ENCODE measurements around the gene BICDL1.

Gene BICDL1

DNA sequence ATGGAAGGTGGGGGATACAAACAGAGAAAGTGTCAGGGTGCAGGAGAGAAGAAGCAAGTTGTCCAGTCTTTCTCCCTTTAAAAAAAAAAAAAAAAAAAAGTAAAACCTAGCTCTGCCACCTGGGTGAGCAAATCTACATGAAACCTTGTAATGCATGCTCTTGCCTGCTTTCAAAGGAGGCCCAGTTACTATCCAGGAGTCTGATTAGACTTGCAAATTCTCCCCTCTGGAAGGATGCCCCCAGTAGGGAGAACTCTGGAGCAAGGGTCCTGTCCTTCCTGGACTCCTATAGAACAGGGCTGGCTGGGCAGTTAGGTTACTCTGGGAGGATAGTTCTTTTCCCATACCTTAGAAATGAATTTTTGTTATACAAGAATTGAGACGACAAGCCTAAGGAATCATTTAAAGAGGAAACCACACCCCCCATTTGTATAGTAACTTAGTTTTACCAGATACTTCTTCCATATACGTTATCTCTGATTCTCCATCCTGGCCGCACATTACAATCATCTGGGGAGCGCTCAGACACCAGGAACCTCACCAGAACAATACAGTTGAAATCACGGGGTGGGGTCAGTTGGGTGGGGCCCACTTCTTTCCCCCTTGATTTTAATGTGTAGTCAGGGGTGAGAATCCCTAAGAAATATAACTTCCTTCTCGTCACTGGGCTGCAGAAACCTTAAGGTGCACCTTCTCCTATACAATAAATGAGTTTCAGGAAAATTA lies 97.0 kb downstream of the BICDL1 start:
- no peak for DNase-seq

DNA sequence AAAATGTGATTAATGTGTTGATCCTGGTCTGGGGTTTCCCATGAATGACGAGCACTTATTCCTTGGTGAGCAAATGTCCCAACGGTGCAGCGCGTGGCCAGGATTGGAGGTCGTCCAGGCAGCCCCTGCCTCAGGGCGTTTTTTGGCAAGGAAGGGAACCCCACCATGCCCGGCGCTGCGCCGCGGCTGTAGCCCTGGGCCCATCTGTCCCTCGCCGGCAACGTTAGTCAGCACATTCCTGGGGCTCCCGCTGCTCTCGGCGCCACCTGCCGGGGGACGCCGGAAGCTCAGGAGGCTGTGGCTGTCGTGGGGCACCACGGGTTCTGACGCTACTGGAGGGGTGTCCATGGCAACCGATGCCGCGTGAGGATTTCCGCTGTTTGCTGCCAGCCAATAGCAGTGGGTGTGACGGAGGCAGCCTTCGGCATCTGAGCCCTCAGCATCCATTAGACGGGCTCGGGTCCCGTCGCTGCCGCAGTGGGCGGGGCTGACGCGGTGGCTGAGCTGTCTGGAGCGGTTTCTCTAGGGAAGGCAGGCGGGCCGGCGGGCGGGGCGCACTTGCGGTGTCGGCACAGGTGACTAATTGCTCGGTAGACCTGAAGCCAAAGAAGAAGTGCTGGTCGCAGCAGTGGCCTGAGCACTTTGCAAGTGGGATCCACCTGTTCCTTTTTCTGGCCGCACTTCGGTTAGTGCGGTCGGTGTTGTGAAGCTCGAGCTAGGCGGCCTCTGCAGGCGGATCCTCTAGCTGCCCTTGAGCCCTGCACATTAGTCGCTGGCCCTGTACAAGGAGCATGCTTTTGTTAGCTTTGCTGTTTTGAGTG lies 98.0 kb downstream of the BICDL1 start:
- peak; percentile 93 for DNase-seq

DNA sequence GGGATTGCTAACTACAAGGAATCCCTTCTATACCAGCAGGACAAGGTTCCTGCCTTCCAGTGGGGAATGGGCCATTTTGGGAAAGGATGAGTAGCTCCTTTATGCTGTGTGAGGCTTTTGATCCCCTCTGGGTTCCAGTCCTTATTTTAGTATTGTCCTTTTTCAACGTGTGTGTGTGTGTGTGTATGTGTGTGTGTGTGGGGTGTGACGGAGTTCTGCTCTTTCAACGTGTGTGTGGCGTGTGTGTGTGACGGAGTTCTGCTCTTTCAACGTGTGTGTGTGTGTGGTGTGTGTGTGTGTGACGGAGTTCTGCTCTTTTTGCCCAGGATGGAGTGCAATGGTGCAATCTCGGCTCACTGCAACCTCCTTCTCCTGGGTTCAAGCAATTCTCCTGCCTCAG lies 100.1 kb downstream of the BICDL1 start:
- no peak for DNase-seq

DNA sequence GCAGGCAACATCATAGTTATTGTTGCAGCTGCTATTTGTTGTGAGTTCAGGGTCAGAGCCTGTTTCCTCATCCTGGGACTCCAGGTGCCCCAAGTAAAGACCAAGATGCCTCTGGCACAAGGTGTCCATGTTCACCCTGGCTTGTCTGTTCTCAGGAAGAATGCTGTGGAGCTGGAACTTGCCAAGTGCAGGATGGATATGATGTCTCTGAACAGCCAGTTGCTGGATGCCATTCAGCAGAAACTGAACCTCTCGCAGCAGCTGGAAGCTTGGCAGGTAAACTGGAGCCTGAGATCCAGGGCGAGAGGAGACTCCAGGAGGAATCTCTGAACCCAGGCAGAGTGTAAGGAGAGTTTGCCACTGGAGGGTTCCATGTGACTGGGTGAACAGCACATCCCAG lies 100.8 kb downstream of the BICDL1 start:
- DNase-seq: no peak

DNA sequence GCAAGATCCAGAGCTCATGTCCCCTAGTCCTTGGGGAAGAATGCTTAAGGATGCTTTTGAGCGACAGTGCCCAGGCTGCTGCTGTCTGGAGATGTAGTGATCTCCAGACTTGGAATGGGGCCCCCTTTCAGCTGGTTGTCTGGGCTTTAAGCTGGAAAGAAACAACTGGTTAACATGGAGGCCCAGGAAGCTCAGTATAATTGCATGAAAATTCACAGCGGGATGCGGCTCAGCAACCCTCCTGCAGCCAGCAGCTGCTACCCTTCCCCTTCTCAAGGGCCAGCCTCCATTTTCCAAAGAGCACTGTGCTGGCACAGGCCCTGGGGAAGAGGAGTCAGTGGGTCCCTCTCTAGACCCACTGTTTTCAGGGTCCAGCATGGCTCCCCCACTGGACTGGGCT lies 101.2 kb downstream of the BICDL1 start:
- no peak for DNase-seq

DNA sequence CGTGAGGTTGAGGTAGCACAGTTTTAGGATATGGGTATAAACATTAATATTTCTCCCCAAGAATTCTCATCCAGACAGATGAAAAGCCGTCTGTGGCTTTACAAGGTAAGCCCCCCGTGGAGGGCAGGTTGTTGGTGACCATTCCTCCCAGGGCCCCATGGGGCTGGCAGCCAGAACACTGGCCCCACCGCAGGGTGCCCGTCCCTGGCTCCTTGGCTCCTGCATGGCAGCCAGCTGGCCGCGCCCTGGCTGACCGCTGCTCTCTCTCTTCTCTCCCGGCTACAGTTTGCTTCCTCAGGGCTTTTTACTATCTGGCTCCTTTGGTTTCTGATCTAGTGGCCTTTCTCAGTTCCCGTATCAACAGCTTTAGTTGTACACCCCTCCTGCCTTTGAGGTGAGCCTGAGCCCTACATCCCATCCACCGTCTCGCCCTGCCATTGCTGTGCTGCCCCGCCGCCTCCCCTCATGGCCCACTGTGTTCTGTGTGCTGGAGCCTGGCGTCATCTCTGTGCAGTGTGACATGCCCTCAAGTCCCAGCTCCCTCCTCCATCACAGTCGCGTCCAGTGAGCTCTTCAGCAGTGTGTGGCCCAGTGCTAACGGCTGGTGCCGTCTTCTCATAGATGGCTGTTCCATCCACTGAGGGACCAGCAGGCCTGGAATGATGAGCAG lies 101.7 kb downstream of the BICDL1 start:
- DNase-seq: no peak

DNA sequence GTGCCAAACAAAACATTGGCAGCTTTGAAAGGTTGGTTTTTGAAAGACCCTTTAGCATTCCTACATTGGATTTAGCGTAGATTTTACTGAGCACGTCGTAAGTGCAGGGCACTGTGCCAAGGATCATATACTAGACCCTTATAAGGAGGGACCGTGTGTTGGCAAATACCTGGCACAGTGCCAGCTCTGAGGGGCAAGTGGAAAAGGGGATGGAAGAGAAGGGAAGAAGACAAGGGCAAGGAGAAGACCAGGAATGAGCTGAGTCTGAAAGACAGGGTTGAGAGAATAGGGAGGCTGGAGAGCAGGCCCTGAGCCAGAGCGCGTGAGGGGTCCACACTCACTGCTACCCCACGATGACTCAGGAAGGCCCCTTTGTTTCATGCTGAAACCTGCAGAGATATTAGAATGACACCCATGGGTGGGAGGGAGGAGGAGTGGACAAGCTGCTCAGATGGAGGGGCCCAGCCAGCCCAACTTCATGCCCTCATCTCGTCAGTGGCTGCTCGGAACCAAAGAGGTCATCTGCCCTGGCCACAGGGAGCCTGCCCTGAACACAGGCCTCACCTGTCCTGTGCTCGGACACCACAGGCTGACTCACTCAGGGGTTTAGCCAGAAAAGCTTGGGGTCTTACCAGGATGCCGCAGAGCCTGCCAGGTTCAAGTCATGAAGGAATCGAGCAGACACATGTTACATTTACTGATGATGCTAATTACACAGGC lies 102.5 kb downstream of the BICDL1 start:
- DNase-seq: no peak

DNA sequence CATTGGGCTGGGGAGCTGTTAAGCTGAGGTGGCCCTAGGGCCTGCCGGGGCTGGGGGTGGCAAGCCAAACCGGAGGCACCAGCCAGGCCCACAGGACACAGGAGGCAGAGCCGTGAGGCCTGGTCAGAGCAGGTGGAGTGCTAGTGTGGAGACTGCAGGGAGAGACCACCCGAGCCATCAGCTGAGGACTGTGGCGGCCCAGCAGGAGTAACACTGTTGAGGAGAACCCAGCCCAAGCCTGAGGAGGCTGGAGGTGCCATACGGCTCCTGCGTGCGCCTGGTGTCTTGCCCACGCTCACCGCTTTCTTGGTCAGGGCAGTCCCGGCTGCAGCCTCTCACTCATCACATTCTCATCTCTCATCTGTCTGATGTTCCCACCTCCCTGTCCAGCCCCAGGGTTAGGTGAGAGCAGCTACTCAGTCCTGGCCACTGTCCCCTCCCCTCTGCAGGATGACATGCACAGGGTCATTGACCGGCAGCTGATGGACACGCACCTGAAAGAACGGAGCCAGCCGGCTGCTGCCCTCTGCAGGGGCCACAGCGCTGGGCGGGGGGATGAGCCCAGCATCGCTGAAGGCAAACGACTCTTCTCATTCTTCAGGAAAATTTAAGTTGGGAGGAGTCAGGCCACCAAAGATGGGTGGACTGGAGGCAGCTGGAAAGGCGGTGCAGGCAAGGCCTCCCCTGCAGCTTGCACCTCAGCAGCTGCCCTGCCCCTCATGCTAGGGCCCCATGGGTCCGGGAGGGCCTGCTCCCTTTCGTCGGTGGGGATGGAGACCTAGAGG lies 103.7 kb downstream of the BICDL1 start:
- DNase-seq: no peak

DNA sequence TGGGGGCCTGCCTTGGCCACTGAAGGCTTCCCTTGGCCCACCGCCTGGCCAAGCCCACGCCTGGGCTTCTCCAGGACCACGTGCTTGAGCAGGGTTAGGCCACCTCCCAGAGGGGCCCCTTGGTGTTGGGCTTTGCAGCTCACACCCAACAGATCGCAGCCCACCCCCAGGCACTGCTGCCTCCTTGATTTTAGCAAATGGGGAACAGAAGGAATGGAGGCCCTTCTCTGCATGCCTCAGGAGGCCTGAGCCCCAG lies 104.2 kb downstream of the BICDL1 start:
- DNase-seq: no peak

DNA sequence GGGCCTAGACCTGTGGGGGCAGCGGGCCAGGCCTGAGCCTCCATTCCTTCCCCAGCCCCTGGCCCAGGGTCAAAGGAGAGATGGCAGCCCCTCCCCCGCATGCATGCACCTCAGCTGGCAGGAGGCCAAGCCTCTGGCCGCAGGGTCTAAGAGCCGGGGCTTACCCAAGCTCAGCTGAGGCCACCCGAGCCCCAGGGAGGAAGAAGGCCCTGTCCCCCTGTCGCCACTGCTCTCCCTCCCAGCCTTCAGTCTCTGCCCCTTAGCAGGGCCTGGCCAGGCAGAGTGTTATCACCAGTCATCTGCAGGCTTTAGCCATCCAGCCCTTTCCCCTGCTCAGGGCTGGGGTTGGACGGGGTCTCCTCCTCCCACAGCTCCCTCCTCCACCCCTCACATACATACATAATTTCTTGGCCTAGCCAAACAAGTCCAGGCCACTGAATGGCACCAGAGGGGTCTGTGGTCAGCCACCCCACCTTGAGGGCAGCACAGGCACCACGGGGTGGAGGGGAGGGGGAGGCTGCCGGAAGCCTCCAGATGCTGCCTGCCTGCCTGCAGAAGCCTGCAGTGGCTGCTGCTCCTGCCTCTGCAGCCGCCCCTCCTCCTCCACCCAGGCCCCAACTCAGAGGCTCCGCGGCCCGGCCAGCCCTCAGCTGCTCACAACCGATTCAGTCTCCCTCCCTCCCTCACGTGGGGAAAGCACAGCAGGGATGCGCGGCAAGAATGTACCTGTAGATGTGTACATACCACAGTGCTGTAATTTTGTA lies 104.7 kb downstream of the BICDL1 start:
- DNase-seq: no peak

DNA sequence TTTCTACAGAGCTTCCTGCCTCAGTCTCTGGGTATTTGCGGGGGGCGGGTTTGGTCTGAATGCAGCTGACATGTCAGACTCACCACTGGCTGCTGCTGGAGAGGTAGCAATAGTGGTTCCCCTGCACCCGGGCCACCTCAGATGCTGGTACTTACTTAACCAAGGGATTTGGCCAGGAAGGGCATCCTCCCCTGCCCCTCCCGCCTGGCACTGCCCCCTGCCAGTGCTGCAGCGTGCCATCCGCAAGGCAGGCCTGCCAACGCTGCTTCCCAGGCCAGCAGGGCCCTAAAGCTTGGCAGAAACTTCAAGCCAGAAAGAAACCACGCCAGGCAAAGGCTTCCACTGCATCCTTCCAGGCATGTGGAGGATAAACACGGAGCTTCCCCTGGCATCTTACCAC lies 105.4 kb downstream of the BICDL1 start:
- DNase-seq: no peak

DNA sequence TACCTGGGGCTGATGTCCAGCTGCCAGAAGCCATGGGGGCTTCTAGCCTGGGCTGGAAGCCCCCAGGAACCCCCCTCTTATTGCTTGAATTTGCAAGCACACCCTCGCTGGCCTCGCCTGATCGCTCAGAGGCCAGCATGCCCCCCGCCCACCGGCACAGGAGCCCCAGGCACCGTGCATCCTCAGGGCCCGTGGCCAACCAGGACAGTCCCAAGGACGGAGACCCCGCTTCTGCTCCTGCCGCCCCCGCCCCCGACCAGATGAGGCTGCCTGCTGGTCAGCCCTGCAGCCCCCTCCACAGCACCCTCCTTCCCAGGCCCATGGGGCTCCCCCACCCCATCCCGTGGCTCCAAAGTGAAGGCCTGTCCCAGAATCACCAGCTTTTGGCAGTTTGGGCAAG lies 106.3 kb downstream of the BICDL1 start:
- DNase-seq: no peak

DNA sequence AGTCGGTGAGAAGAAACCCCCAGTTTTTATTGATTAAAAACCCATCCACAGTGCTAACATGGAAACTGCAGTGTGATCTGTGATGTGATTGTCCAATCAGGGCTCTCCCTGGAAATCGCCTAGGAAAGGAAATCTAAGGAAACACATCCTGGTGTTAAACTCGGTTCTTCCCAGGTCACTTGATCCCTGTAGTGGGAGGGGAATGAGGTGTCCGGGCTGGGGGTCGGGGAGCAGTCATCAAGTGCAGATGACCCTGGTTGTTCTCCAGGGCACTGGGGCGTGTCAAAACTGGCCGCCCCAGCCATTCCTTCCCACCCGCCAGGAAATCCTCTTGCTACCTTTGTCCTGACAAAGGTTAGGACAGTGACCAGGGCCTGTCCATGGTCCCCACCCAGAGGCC lies 106.7 kb downstream of the BICDL1 start:
- DNase-seq: no peak

DNA sequence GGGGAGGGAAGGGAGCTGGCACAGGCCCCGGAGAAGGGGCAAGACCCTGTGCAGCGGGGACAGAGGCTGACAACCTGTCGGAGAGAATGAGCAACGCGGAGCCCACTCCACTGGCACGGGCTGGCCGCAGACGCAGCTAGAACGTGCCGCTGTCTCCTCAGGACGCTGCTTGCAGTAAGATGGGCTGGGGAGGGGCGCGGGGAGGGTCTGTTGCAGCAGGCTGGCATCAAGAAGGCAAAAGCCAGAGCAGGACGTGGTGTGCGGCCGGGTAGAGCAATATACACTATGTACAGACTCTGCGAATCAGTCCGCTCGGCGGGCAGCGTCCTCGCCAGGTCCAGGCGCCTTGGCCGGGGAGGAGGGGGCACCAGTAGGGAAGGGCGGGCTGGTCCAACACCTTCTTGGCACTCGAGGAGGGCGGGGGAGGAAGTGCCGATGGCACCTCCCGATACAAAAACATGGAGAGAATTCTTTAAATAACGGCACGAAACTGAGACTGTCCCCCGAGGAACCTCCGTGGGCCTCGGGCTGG lies 107.7 kb downstream of the BICDL1 start:
- no peak for DNase-seq

DNA sequence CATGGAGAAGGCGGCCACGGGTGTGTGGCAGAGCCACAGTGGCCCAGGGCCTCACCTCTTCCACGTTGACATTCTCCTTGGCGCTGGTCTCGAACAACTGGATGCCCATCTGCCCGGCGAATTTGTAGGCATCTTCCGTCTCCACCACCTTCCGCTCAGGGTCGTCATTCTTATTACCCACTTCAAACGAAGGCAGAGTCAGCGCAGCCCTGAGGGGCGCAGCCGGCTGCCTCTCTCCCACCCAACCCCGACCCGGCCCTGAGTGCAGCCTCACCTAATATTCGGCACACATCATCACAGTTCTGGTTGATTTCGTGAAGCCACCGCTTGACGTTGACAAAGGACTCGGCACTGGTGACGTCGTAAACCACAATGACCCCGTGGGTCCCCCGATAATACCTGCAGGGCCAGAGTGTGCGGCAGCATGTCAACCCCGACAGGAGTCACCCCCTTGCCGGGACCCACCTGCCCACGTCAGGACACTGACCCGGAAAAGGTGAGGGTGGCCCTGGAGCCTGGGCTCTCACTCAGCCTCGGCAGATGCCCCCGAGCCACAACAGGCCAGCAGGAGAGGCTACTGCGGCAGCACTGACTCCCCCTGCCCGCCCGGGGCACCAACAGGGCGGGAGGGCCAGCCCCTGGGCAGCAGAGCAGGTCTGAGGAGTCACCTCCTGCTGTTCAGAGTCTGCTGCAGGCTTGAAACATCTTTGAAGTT lies 109.9 kb downstream of the BICDL1 start:
- DNase-seq: no peak

DNA sequence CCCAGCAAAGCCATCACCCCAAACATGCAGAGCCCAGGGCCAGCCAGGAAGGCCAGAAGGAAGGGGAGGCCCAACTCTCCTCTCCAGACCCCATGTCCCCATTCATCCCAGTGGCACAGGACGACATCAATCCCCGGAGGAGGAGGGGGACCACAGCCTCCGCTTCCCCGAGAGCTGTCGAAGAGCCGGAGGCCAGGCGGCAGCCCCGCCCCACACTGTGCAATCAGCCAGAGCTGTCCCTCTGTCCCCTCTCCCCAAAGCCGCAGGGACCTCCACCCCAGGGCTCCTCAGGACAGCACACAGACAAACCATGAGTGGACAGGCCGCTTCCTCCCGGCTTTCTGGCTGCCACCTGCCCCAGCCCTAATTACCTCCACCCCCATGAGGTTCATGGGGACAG lies 110.7 kb downstream of the BICDL1 start:
- DNase-seq: no peak

DNA sequence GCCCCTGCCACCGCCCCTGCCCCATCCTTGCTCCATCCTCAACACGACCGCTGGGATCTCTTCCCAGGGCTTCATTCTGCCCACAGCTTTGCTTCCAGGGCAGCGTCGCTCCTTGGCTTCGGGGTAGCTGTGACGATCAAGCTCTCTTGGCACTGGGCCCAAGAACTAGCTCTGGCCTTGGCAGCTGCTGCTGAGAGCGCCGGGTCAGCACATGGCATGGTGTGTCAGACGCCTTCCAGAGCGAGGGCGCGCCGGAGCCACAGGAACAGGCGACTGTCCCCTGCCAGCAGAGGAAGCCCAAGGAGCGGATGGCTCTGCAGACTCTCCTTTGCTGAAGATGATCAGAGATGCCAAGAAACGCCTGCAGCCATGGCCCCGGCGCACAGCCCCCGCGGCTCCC lies 111.6 kb downstream of the BICDL1 start:
- no peak for DNase-seq

DNA sequence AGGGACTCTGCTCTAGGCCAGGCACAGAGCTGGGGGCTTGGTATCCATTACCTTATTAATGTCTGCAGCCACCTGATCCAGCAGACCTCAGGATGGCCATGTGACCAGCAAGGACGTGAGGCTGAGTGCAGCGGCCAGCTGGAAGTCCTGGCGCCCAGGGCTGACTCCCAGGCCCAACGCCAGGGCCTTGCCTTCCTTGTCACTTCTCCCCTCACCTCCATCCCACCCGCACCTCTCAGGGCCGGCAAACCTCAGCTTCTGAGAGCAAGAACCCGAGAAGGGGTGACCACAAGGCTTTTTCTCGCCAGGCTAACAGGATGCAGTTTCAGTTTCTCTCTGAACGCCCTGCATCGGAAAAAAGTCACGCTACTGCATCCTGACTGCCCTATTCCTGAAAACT lies 112.1 kb downstream of the BICDL1 start:
- DNase-seq: no peak

DNA sequence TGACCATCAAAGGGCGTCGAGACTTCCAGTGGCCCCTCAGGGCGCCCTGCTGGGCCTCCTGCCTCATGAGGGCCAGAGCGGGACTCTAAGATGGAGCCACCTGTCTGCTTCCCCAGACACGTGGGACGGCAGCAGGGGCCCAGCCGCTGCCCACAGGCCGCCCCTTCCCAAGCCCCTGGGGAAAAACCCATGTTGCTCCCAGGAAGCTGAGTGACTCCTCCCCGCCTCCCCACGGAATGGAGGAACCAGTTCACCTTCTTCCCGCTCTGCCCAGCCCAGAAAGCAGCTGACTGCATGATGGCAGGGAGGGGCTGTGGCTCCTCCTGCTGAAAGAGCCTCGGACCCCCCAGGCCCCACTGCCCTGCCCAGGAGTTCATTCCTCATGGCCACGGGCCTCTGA lies 112.6 kb downstream of the BICDL1 start:
- DNase-seq: no peak

DNA sequence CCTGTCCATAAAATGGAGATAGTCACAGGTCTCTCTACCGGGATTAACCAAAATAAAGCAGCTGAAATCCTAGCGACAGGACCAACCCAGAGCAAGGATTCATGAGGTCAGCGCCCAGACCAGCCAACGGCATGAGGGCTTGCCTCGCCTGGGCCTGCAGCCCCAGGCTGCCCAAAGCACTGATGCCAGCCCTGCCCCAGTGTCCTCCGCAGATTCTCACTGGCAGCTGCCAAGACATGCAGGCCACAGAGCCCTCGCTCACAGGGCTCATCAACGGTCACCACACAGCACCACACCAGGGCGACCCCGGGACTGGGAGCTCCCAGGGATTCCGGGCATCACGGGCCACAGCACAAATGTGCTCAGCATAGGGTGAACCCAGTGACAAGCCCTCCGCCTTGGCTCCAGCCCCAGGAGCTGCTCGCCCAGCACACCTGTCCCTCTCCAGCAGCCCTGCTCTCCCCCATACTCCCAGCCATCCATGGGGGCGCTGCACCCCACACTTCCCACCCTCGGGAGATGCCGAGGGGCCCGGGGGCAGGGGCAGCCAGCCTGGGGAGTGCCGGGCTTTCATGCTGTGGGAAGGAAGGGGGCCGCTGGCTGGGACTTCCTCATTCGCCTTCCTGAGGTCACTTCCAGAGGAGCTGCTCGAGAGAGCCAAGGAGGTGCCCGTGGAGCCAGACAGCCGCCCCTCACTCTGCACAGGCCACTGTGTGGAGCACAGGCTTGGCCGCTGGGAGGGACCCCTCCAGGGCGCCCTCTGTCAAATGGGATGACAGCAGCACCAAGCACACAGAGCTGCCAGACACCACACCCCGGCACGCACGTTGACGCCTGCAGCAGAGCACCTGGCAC lies 113.4 kb downstream of the BICDL1 start:
- DNase-seq: no peak

Data from NCI-H1694 treated with DMSO at 0.1 percent for 48 hours (cell line).